B cell (primary cell): ENCODE data around the gene DTNBP1. TPM values are rescaled to one million over a fixed set of nuclear protein-coding genes. Genes with fewer than 3 reads are reported as not detected.
A peak's percentile ranks its signal among the peaks of the same experiment; 100 is the strongest.

Experiments
- ATAC-seq: fragments of 200-7000 bp; cut with Tn5 transposase; one replicate; pipeline ENCODE4 v1.10.0; 2021; ENCODE audit warnings: low read depth, mild to moderate bottlenecking, moderate number of reproducible peaks, moderate library complexity
- CTCF ChIA-PET: fragments of 350-600 bp; sonication (Branson Sonifier 250); formaldehyde crosslinking; loops from one replicate; lab custom pipeline; 2021; ENCODE audit warnings: antibody characterized with exemption, inconsistent platforms; lab: Charles Lee
- POLR2A ChIA-PET: fragments of 350-600 bp; sonication (Branson Sonifier 250); formaldehyde crosslinking; loops from one replicate; lab custom pipeline; 2021; ENCODE audit warnings: antibody characterized with exemption; lab: Charles Lee
- DNase-seq: peaks from one replicate; pipeline ENCODE4 v3.0.0; 2013
- H2AFZ ChIP-seq: 2 replicates; pipeline ENCODE4 v1.6.1; 2012; ENCODE audit warnings: mild to moderate bottlenecking, low read depth, low read length; ENCODE audit not compliant: insufficient read depth, poor library complexity, severe bottlenecking
- H3K27ac ChIP-seq, 2 donors: 1 replicate in 1 of 2; 2 replicates in 1 of 2; pipeline ENCODE4 v1.5.1; 2012 to 2013; ENCODE audit warnings: low read length in 2 of 2, mild to moderate bottlenecking in 2 of 2, moderate library complexity in 1 of 2
- H3K27me3 ChIP-seq, 4 experiments: fragments of 200-600 bp in 1 of 4; sonication (generic) in 1 of 4; replicated peaks in 1 of 4; 1 replicate in 2 of 4; 2 replicates in 2 of 4; pipeline versions ENCODE4 v1.6.1 to v1.7.0; 2013 to 2016; ENCODE audit warnings: low read length in 3 of 4, mild to moderate bottlenecking in 2 of 4, mixed read lengths in 1 of 4, moderate library complexity in 1 of 4; ENCODE audit not compliant: insufficient read depth in 4 of 4, control insufficient read depth in 3 of 4; ENCODE audit errors: control extremely low read depth in 1 of 4
- H3K36me3 ChIP-seq, 2 experiments: replicated peaks in 1 of 2; 1 replicate in 1 of 2; 2 replicates in 1 of 2; pipeline versions ENCODE4 v1.6.1 to v1.7.1; 2013; ENCODE audit warnings: low read length in 1 of 2; ENCODE audit not compliant: insufficient read depth in 2 of 2, control insufficient read depth in 1 of 2; ENCODE audit errors: control extremely low read depth in 1 of 2, extremely low read depth in 1 of 2
- H3K4me1 ChIP-seq, 2 donors: fragments of 200-600 bp in 1 of 2; sonication (generic) in 1 of 2; 1 replicate in 1 of 2; 2 replicates in 1 of 2; pipeline versions ENCODE4 v1.5.1 to v1.6.1; 2013 to 2017; ENCODE audit warnings: low read length in 2 of 2; ENCODE audit not compliant: control insufficient read depth in 2 of 2, insufficient read depth in 2 of 2
- H3K4me2 ChIP-seq: replicated peaks from 2 replicates; pipeline ENCODE3; 2012; ENCODE audit warnings: mild to moderate bottlenecking, low read depth, low read length; ENCODE audit not compliant: poor library complexity, severe bottlenecking
- H3K4me3 ChIP-seq, 5 experiments: fragments of 200-600 bp in 1 of 5; sonication (generic) in 1 of 5; 1 replicate in 3 of 5; 2 replicates in 2 of 5; pipeline versions ENCODE4 v1.5.1 to v1.7.0; 2011 to 2016; ENCODE audit warnings: low read length in 4 of 5, mild to moderate bottlenecking in 4 of 5, low read depth in 2 of 5, control low read depth in 1 of 5, moderate library complexity in 1 of 5; ENCODE audit not compliant: insufficient read depth in 1 of 5; ENCODE audit errors: control extremely low read depth in 1 of 5, extremely low read depth in 1 of 5
- H3K79me2 ChIP-seq: fragments of 200-600 bp; sonication (generic); one replicate; pipeline ENCODE4 v1.6.0; 2016; ENCODE audit warnings: low read length; ENCODE audit not compliant: control insufficient read depth, insufficient read depth
- H3K9ac ChIP-seq: fragments of 200-600 bp; sonication (generic); 2 replicates; pipeline ENCODE4 v1.6.1; 2017; ENCODE audit warnings: mild to moderate bottlenecking, low read length, moderate library complexity
- H3K9me3 ChIP-seq, 3 donors: one replicate each; pipeline versions ENCODE4 v1.6.1 to v1.7.1; 2013; ENCODE audit warnings: low read length in 2 of 3; ENCODE audit not compliant: control insufficient read depth in 2 of 3, insufficient read depth in 1 of 3; ENCODE audit errors: control extremely low read depth in 1 of 3
- H4K20me1 ChIP-seq: 2 replicates; pipeline ENCODE4 v1.6.0; 2012; ENCODE audit warnings: mild to moderate bottlenecking, low read length; ENCODE audit not compliant: insufficient read depth, control insufficient read depth, poor library complexity, severe bottlenecking
- H3K27ac Mint-ChIP-seq: one replicate; pipeline ENCODE4 v1.8.0; 2021; ENCODE audit warnings: mixed read lengths
- H3K27me3 Mint-ChIP-seq: one replicate; pipeline ENCODE4 v1.8.0; 2021; ENCODE audit warnings: mixed read lengths
- H3K4me1 Mint-ChIP-seq: one replicate; pipeline ENCODE4 v1.8.0; 2021; ENCODE audit warnings: mixed read lengths
- H3K4me3 Mint-ChIP-seq: one replicate; pipeline ENCODE4 v1.8.0; 2021; ENCODE audit warnings: mixed read lengths
- H3K9me3 Mint-ChIP-seq: one replicate; pipeline ENCODE4 v1.8.0; 2022; ENCODE audit warnings: mixed read lengths; ENCODE audit not compliant: insufficient read depth
- CTCF ChIP-seq: fragments of 200-600 bp; IDR thresholded peaks from one replicate; pipeline ENCODE4 v1.8.0; 2022; ENCODE audit warnings: antibody characterized with exemption, mild to moderate bottlenecking
- EZH2 ChIP-seq: IDR thresholded peaks from 2 replicates; pipeline ENCODE4 v1.6.1; 2012; ENCODE audit warnings: borderline replicate concordance, low read depth, mild to moderate bottlenecking, moderate library complexity, low read length; ENCODE audit not compliant: insufficient read depth, poor library complexity, severe bottlenecking
- WGBS: methylation state at CpG from one replicate; pipeline ENCODE4 v1.1.5; 2013; ENCODE audit warnings: missing lambda C conversion rate; ENCODE audit not compliant: insufficient coverage; 5-methylcytosine and 5-hydroxymethylcytosine counted together
- intact Hi-C: fragments of 100-400 bp; cut with micrococcal nuclease; formaldehyde crosslinking; loops from one replicate; pipeline ENCODE4 v1.10.0; 2022
- polyA plus RNA-seq: library from polyadenylated mRNA; depleted of rRNA; stranded (reverse); fragments of >200 nt; gene quantifications from 2 replicates; pipeline ENCODE4 v1.2.3, GENCODE V29; 2012
- total RNA-seq, 2 donors: library from RNA; stranded (reverse); fragments of 120-200 nt in 1 of 2; gene quantifications; 1 replicate in 1 of 2; 2 replicates in 1 of 2; pipeline versions ENCODE4 v1.2.3 to v1.2.4, GENCODE V29; 2013 to 2022

DTNBP1 gene
- total and polyA plus RNA-seq, 2 donors (not counting 1 experiment from before 2014, with no cell fraction given) = 31.4 to 73.0 TPM

GRCh38 chr6:15627821-15628220 lies 35.0 kb downstream of the DTNBP1 start:
- no peak for DNase-seq
- Mint-ChIP-seq H3K27me3 (no peaks in the 10 kb centered on the region), H3K9me3 (no peaks in the 10 kb centered on the region), H3K4me3 (no peak overlapping the region), H3K27ac (peak overlapping the region; percentile 43), H3K4me1 (peaks cover 9% of the 10 kb centered on the region)
- Histone ChIP-seq H2AFZ (no peak overlapping the region), H3K27ac (peak overlapping the region in 1 of 2 donors; percentile 40), H3K4me1 (no peaks in the 10 kb centered on the region), H4K20me1 (peaks cover 12% of the 10 kb centered on the region), H3K9me3 (no peaks in the 10 kb centered on the region), H3K4me2 (no peak overlapping the region), H3K27me3 (no peaks in the 10 kb centered on the region), H3K4me3 (no peak overlapping the region), H3K9ac (no peak overlapping the region), H3K79me2 (peaks cover 22% of the 10 kb centered on the region), H3K36me3 (peaks cover 1 to 22% of the 10 kb centered on the region in 2 experiments)
- no peak for ATAC-seq
- CTCF ChIA-PET = no interaction called here
- TF ChIP-seq CTCF = no peak
- TF ChIP-seq EZH2 = no peak
- no CpG with 5 or more reads among the region's 2 CpGs for WGBS
- intact Hi-C loops = loop anchor here (10.0 kb wide), 2 partner anchors 1423 to 1563 kb away; no protein-coding TSS in a partner anchor
- POLR2A ChIA-PET = no interaction called here

DNA sequence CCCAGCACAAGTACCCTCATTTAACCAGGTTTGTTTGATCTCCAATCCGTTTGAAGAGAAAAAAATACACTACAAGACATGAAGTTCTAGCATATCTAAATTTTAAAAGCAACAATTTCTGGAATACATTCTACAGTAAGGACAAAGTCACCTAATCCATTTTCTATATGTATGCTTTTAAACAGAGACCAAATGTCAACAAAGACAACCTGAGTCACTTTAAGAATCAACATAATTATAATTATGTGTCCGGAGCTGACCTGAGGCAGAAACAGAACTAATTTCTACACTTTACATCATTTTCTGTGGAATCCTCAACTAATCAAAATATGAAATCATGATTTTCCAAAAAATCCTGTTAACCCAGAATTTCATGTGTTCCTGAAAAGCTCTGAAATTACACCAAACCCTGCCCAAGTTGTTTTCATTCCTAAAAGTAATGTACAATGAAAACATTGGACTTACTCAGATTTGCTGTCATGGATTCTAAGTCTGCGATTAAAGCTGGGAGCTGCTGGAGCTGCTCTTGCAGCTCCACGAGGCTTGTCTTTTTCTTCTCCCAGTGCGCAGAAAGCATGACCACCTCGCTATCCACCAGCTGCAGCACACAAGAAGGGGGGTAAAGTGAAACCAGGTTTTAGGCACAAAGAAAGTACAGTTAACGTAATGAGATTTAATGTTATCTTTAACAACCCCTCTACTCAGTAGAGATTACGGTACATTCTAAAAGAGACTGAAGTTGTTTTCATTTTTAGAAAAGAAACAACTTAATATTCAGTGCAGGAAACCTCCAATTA lies 35.8 kb downstream of the DTNBP1 start:
- TF ChIP-seq EZH2 (no peak), CTCF (no peak)
- peaks cover 1 to 22% of the 10 kb centered on the region in 2 experiments for H3K36me3 ChIP-seq
- H3K27ac ChIP-seq = peak overlapping the region in 1 of 2 donors; percentile 2
- no peak overlapping the region for H3K4me2 ChIP-seq
- Mint-ChIP-seq H3K4me1 (peaks cover 13% of the 10 kb centered on the region), H3K27me3 (no peaks in the 10 kb centered on the region), H3K27ac (peak overlapping the region; percentile 24), H3K9me3 (no peaks in the 10 kb centered on the region), H3K4me3 (no peak overlapping the region)
- H3K4me3 ChIP-seq = no peak overlapping the region
- 50% methylated on average over 1 of the region's 8 CpGs for WGBS
- no peak for ATAC-seq
- no peak overlapping the region for H3K9ac ChIP-seq
- peaks cover 26% of the 10 kb centered on the region for H3K79me2 ChIP-seq
- intact Hi-C loops = loop anchor here (10.0 kb wide), 2 partner anchors 1422 to 1562 kb away; no protein-coding TSS in a partner anchor
- no peaks in the 10 kb centered on the region for H3K9me3 ChIP-seq
- H2AFZ ChIP-seq = no peak overlapping the region
- H3K27me3 ChIP-seq = no peaks in the 10 kb centered on the region
- H4K20me1 ChIP-seq = peaks cover 12% of the 10 kb centered on the region
- no peaks in the 10 kb centered on the region for H3K4me1 ChIP-seq
- ChIA-PET POLR2A (no interaction called here), CTCF (interaction anchor here (0.7 to 1.8 kb wide), 4 partner anchors 12 to 1718 kb away, joined by 3 to 6 read pairs (median 4); no protein-coding TSS in a partner anchor)
- DNase-seq = no peak
